ENCODE measurements around the gene SND1. TPM values are rescaled to one million over a fixed set of nuclear protein-coding genes. Genes with fewer than 3 reads are reported as not detected.

The SND1 gene
- total and polyA plus RNA-seq, 2 donors (not counting 3 experiments of a cell fraction or from before 2014, with no cell fraction given): 116 to 249 TPM

DNA sequence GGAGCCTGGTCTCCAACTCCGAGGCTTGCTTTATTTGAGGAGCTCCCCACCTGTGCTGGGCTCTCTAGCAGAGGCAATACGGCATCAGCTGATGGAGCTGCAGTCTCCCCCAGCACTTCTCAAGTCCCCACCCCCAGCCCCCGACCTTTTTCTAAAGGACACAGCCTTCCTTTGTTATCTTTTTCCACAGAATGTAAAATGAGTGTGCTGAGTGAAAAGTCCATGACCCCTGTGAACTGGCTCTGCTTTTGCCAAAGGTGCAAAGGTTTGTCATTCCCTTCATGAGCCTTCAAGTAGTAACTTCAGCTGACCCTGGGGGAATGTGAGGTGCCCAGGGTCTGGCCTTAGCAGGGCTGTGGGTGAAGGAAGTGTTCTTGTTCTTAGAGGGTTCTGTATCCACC lies 353.8 kb downstream of the SND1 start:
- no peaks in the 10 kb centered on the region for H3K27me3 ChIP-seq (ENCODE audit: control insufficient read depth in 2 of 2, insufficient read depth in 2 of 2, low read length in 2 of 2)
- no peak overlapping the region for H3K4me3 ChIP-seq (replicated peaks in 1 of 3; ENCODE audit: insufficient read depth in 1 of 3, low read depth in 1 of 3, low read length in 3 of 3)
- CTCF ChIA-PET: no interaction called here
- no peaks in the 10 kb centered on the region for H3K79me2 ChIP-seq (ENCODE audit: control insufficient read depth, insufficient read depth, low read length)
- no peaks in the 10 kb centered on the region for H3K4me1 ChIP-seq (ENCODE audit: control insufficient read depth, extremely low read depth, insufficient read depth, low read length)
- H3K4me2 ChIP-seq (ENCODE audit: insufficient read depth, low read length): no peak overlapping the region
- FAIRE-seq: no peak
- POLR2A ChIA-PET: no interaction called here
- dilution Hi-C loops (cut with MboI; ENCODE audit: extremely low pct_ligation_motif_present, low sequenced_read_pairs): no loop called here
- intact Hi-C loops (cut with micrococcal nuclease): no loop called here
- H3K9ac ChIP-seq (replicated peaks; ENCODE audit: extremely low read depth, insufficient read depth, low read length): no peak overlapping the region
- H3K9me1 ChIP-seq (replicated peaks; ENCODE audit: control insufficient read depth, extremely low read depth, insufficient read depth, low read length): no peaks in the 10 kb centered on the region
- TF ChIP-seq MYC (IDR thresholded peaks at IDR 0.05; ENCODE audit: low read depth, low read length): no peak
- no peak for TF ChIP-seq JUN (IDR thresholded peaks at IDR 0.05; ENCODE audit: borderline replicate concordance, insufficient read depth, insufficient read length, low read depth)
- TF ChIP-seq POLR2A (IDR thresholded peaks at IDR 0.05; ENCODE audit: low read depth, low read length): no peak
- no peak for TF ChIP-seq GATA2 (IDR thresholded peaks at IDR 0.05; ENCODE audit: insufficient read depth, insufficient read length, low read depth, low read length)
- no peak for TF ChIP-seq POLR2AphosphoS5 (IDR thresholded peaks at IDR 0.05; ENCODE audit: insufficient read depth, low read depth, low read length)
- TF ChIP-seq CTCF (IDR thresholded peaks at IDR 0.05; ENCODE audit: extremely low read depth in 1 of 2, insufficient read depth in 1 of 2, low read depth in 1 of 2, low read length in 2 of 2): no peak
- no peak for TF ChIP-seq EZH2 (IDR thresholded peaks at IDR 0.05; ENCODE audit: borderline replicate concordance, low read depth, low read length, severe bottlenecking)
- TF ChIP-seq FOS (IDR thresholded peaks at IDR 0.05; ENCODE audit: borderline replicate concordance, insufficient read depth, low read length): no peak
- TF ChIP-seq MAX (IDR thresholded peaks at IDR 0.05; ENCODE audit: insufficient read depth, insufficient read length): no peak
- BruUV-seq (replicated peaks): no TSS peak
- no peaks in the 10 kb centered on the region for H3K9me3 ChIP-seq (replicated peaks; ENCODE audit: control insufficient read depth, insufficient read depth, low read length)
- H3K36me3 ChIP-seq (ENCODE audit: control insufficient read depth in 2 of 2, extremely low read depth in 1 of 2, insufficient read depth in 2 of 2, low read length in 2 of 2): peaks cover 2% of the 10 kb centered on the region in 2 experiments
- no peak for DNase-seq (ENCODE audit: low read depth, low spot score)
- H2AFZ ChIP-seq (ENCODE audit: low read depth, low read length): no peak overlapping the region
- H3K27ac ChIP-seq (ENCODE audit: insufficient read depth, low read depth, low read length): no peak overlapping the region
- H4K20me1 ChIP-seq (replicated peaks; ENCODE audit: control insufficient read depth, extremely low read depth, insufficient read depth, low read length): no peaks in the 10 kb centered on the region

Measured in endothelial cell of umbilical vein (primary cell).